Stimulated activated CD4-positive, alpha-beta T cell treated with anti-CD3 and anti-CD28 coated beads, Interleukin-12 subunit alpha, Interleukin-12 subunit beta, amount 100 ng/mL, for 24 hours (primary cell): ENCODE results near the gene USP48.
"Not testable (repeated sequence)": the region's sequence is repeated elsewhere in the genome, so short reads cannot be mapped to it uniquely, and the experiment has no call there.

Experiments used
- DNase-seq, 2 experiments: peaks; one replicate each; pipeline ENCODE4 v3.0.0-alpha.2; 2020; ENCODE audit warnings: low read depth in 2 of 2

The USP48 gene

DNA sequence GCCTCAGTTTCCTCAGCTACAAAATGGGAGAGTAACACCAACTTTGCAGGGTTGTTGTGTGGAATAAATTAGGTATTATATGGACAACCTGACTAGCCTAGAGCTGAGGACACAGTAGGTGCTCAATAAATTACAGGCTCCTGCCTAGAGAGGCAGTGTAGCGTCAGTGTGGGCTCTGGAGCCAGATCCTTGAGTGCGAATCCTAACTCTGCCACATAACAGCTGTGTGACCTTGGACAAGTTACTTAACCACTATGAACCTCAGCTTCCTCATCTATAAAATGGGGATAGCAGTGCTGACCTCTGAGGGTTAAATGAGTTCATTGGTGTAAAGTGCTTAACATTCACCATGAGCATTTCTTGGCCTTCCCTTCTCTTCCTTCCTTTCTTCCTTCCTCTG lies 146.9 kb downstream of the USP48 start:
- no peak for DNase-seq

DNA sequence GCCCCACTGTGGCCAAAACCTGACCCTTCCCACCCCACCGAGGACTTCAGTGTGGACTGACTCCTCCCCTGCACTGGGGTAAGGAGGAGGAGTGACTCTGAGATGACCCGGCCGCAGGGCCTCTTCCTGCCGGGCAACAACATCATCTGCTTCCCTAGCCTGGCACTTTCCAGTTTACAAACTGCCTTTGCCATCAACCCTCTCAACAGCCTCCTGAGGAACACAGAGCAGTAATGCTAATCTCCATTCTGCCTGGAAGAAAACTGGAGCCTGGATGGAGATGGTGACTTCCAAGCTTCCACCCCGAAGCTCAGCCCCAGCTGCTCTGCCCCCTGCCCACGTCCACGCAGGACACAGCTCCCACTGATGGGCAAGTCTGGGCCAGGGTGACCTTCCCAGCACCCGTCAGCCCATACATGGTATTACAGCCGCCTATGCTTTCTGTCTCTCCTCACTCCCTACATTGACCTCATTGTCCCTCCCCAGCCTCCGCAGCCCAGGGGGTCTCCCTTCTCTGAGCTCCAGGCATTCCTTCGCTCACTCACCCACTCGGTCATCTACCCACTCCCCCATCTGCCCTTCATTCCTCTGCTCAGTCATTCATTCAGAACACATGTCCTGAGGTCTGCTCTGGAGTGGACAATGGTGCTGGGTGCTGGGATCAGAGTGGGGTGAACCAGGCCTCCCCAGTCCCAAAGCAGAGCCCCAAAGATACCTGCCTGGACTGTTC lies 148.0 kb downstream of the USP48 start:
- no peak for DNase-seq

DNA sequence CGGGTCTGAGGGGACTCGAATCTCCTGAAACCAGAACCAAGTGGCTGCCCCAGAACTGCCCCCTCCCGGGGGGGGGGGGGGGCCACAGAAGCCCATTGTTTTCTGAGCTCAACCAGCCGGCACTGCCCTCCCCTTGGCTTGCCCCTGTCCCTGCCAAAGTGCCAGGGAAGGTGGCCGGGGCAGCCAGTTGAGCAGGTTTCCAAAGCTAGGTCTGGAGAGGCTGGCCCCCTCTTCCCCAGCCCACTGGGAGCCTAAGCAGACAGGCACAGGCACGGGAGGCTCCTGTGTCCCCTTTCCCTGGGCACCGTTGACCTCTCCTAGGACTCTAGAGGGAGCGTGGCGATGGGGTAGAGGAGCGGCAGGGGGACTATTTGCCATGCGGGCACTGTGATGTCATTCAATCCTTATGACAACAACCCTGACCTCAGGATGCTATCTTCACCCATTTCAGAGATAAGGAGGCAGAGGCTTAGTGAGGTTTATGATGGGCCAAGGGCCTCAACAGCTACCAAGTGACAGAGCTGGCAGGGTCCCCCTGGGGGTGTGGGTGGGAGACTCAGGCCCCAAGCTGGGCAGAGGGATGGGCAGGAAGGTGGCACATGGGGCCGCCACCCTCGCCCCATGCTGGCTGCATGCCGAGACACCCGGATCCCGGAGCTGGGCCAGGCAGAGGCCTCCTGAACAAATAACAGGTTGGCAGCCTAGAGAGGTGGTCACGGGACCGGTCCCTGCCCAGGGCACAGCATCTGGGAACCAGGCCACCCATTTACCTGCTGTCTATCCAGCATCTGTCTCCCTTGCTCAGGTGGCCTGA lies 148.8 kb downstream of the USP48 start:
- DNase-seq, result no peak

DNA sequence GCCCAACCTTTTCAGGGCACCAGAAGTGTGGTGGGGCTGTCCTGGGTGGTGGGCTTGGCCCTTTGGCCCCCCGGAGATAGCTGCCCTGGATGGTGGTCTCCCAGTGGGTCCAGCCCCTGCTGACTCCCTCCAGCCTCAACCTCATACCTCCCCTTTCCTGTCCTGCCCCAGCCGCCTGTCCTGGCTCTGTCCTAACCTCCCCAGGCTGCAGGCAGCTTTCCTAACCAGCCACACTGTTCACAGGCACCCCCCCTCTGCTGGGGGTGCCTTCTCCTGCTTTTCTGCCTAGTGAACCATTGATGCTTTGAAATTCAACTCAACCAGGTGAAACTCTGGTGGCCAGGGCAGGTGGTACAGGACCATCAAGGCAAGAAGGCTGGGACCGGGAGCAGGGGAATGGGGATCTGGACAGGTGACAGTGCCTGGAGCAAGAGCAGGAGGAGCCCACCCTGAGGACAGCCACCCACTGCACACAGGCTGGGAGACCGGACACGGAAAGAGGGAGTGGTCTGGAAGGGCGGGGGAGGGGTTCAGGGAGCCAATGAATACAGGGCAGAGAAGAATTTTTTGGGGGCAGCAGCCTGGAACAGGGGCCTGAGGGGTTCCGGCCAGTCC lies 149.7 kb downstream of the USP48 start:
- no peak for DNase-seq

DNA sequence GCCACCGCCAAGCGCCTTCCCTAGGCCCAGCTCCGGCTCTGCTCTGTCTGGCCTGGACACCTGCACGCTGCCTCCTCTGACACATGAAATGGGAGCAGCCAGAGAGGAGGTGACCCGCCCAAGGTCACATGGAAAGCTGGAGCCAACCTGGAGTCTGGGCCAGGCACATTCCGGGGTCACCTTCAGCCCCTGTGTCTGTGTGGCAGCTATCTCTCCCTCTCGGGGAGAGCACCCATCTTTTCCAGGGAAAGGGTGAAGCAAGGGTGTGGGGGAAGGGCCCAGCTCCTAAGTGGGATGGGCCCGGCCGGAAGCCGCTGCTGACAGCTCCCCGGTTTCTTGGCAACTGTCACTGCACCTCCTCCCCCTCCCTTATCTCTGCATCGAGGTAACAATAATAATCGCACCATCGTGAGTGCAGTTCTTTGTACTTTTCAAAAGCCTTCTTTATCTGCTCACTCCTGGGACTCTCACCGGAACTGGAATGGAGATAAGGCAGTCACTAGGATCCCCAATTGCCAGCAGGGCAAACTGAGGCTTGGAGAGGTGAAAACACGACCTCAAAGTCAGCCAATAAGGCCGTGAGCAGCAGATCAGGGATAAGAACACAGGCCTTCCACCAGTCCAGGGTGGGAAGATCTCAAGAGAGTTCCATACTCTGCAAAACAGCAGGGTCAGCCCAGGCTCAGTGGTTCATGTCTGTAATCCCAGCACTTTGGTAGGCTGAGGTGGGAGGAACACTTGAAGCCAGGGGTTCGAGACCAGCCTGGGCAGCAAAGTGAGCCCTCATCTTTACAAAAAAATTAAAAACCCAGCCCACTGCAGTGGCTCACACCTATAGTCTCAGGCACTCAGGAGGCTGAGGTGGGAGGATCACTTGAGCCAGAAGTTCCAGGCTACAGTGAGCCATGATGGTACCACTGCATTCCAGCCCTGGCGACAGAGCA lies 150.7 kb downstream of the USP48 start:
- DNase-seq, result no peak

DNA sequence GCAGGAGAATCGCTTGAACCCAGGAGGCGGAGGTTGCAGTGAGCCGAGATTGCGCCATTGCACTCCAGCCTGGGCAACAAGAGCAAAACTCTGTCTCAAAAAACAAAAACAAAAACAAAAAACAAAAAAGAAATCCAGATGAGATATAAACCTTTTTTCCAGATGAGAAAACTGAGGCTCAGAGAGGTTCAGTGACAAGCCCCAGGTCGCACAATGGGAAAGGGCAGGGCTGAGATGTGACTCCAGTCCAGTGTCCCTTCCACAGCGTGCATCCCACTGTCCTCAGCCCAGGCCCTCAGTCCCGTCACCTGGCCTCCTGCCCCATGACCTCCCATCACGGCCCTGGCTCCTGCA lies 151.4 kb downstream of the USP48 start:
- DNase-seq, result not testable (repeated sequence)

DNA sequence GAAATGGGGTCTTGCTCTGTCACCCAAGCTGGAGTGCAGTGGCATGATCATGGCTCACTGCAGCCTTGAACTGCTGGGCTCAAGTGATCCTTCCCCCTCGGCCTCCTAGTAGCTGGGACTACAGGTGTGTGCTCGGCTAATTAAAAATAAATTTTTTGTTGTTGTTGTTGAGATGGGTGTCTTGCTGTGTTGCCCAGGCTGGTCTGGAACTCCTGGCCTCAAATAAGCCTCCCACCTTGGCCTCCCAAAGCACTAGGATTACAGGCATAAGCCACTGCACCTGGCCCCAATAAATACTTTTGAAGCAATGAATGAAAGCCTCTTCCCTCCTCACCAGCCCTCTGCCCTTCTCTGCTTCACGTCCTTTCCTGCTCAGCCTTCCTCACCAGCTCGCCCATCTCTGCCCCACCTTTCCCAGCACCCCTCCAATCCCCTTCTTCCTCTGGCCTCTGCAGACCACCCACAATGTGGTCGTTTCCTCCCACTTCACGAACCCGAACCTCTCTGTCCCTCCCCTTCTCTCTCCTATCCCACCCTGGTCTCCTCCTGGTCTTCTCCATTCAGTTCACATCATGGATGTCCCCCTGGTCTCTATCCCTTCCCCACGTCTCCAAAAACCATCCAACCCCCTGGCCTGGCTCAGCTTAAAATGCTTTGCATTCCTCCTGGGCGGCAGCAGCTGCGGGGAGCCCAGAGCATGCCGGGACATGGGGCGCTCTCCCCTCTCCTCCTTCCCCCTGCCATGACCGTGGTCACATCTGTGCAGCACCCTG lies 152.2 kb downstream of the USP48 start:
- DNase-seq, result no peak

DNA sequence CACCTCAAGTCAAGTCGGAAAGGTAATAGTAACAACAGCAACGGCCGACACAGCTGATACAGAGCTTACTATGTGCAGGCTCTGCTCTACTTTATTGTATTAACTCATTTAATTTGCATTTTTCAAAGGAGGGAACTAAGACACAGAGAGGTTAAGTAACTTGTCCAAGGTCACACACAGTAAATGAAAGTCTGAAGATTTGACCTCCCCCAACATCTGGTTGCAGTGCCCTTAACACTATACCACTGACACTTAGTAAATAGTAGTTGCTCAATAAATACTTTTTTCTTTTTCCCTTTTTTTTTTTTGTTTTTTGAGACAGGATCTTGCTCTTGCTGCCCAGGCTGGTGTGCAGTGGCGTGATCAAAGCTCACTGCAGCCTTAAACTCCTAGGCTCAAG lies 153.0 kb downstream of the USP48 start:
- DNase-seq, result no peak

DNA sequence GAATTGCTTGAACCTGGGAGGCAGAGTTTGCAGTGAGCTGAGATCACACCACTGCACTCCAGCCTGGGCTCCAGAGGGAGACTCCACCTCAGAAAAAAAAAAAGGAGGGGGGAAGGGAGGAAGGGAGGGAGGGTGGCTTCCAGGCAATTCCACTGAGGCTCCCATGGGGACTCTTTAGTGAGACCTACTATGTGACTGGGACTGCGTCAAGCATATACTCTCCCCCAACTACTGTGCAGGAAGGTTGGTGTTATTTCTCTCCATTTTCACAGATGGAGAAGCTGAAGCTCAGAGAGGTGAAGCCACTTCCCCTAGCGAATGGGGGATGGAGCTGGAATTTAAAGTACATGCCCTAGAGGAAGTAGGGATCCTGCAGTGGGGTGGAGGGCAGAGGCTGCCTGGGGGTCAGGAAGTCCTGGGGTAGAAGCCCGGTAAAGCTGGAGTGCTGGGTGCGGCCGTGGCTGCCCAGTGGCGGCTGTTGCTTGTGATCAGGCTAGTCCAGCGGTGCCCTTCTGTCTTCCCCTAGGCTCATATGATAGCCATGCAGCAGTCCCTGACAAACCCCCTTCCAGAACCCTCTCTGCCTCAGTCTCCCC lies 154.1 kb downstream of the USP48 start:
- DNase-seq, result no peak
